Tibial nerve (tissue), 4 donors: ENCODE results near the gene MDK. TPM values are rescaled to one million over a fixed set of nuclear protein-coding genes. Genes with fewer than 3 reads are reported as not detected.

Experiments used
- DNase-seq, 2 donors: peaks; one replicate each; pipeline ENCODE4 v3.0.0-alpha.2; 2019; ENCODE audit warnings: low spot score in 2 of 2
- H3K27ac ChIP-seq, 4 donors: fragments of 200-600 bp; sonication (generic) in 3 of 4; one replicate each; pipeline ENCODE4 v1.5.1; 2017 to 2019; ENCODE audit warnings: mild to moderate bottlenecking in 1 of 4
- H3K27me3 ChIP-seq, 2 donors: fragments of 200-600 bp; sonication (generic) in 1 of 2; one replicate each; pipeline versions ENCODE4 v1.5.1 to v1.6.0; 2017 to 2019
- H3K36me3 ChIP-seq, 3 donors: fragments of 200-600 bp; sonication (generic); one replicate each; pipeline ENCODE4 v1.5.1; 2018 to 2019
- H3K4me1 ChIP-seq, 4 donors: fragments of 200-600 bp; sonication (generic) in 3 of 4; one replicate each; pipeline ENCODE4 v1.5.1; 2017 to 2019
- H3K4me3 ChIP-seq, 4 donors: fragments of 200-600 bp; sonication (generic) in 3 of 4; one replicate each; pipeline ENCODE4 v1.5.1; 2017 to 2019; ENCODE audit warnings: mild to moderate bottlenecking in 1 of 4, moderate library complexity in 1 of 4
- H3K9me3 ChIP-seq, 4 donors: fragments of 200-600 bp; sonication (generic) in 3 of 4; one replicate each; pipeline ENCODE4 v1.5.1; 2017 to 2019
- EP300 ChIP-seq, 2 donors: sonication (generic); formaldehyde crosslinking; IDR thresholded peaks; one replicate each; pipeline ENCODE4 v1.6.1; 2017; ENCODE audit warnings: antibody characterized with exemption in 2 of 2, mild to moderate bottlenecking in 1 of 2
- POLR2A ChIP-seq, 2 donors: fragments of 450-650 bp; IDR thresholded peaks; one replicate each; pipeline ENCODE4 v1.6.1; 2017; ENCODE audit warnings: antibody characterized with exemption in 2 of 2, mild to moderate bottlenecking in 2 of 2, moderate library complexity in 2 of 2
- WGBS, 2 donors: methylation state at CpG; one replicate each; pipeline ENCODE4 v1.1.5; 2018; 5-methylcytosine and 5-hydroxymethylcytosine counted together
- total RNA-seq, 4 donors: library from RNA; depleted of rRNA; stranded (reverse); fragments of >200 nt; gene quantifications; one replicate each; pipeline ENCODE4 v1.1.0, GENCODE V29; 2016
- TF ChIP-seq, protein P1 (sequence below), 5 experiments: fragments of 200-600 bp in 3 of 5; fragments of 450-650 bp in 2 of 5; sonication (generic) in 3 of 5; IDR thresholded peaks; one replicate each; pipeline ENCODE4 v1.5.1; 2016 to 2019; ENCODE audit warnings: antibody characterized with exemption in 5 of 5, mild to moderate bottlenecking in 3 of 5, moderate library complexity in 2 of 5

Gene MDK
- total RNA-seq, 4 donors from 2014 or later, result 48.1 to 107 (median 57.3) TPM

DNA sequence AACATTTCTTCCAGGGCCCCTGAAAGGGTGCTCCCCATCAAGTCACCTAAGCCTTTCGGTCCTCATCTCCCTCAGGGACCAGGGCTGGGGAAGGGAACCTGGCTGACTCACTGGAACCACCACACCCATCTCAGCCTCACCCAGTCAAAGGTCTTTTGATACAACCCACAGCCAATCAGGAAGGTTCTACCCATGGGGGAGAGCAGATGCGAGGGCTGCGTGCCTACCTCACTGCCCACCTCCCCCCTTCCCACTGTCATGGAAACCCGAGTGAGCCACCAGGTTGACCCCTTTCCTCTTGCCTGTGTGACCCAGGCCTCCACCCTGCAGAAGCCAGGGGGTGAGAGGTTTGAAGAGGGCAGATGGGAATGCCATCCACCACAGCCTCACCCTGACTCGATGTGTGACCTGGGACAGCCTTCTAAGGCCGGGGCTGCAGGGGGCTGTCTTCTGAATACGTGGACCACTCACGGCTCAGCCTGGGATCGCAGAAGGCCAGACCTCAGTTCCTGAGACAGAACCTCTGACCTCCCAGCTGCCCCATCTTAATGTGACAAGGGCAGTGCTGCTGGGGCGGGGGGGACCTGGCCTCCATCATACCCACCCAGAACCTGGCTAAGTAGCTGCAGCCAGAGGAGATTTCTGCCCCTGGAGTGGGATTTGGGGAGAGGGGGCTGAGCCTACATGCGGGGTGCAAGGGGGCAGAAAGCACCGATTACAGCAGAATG is 2.7 kb downstream of the MDK start:
- DNase-seq, result no peak
- 82 to 91% methylated on average over 12 of the region's 12 CpGs for WGBS, 2 donors

DNA sequence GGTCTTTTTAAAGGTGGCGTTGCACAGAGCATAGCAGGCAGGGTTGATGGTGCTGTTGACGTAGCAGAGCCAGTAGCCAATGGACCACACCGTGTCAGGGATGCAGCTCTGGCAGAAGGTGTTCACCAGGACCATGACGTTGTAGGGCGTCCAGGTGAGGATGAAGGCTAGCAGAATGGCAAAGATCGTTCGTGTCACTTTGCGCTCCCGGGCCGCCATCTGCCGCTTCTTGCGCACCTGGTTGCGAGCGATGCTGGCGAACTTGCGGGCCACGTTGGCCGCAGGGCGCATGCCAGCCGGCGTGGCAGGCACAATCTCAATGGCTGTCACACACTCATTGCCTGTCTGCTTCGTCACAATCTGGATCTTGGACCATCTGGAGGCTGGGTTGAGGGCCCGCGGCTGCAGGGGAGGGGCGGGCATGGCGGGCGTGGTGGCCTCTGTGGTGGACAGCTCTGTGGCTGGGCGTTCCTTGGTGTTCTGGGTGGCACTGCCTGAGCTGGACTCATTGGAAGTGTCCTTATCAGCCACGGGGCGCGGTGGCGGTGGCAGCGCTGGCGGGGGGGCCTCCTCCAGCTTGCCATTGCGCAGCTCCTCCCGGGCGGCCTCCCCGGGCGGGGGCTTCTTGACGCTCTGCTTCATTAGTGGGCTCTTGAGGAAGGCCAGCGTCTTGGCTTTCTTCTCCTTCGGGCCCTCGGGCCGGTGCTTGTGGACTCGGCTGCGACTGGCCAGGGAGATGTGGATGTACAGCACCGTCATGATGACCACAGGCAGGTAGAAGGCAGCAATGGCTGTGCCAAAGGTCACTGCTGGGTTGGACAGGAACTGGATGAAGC is 3.9 kb downstream of the MDK start:
- TF ChIP-seq POLR2A (IDR thresholded peaks at IDR 0.05), result no peak
- TF ChIP-seq, protein P1, sequence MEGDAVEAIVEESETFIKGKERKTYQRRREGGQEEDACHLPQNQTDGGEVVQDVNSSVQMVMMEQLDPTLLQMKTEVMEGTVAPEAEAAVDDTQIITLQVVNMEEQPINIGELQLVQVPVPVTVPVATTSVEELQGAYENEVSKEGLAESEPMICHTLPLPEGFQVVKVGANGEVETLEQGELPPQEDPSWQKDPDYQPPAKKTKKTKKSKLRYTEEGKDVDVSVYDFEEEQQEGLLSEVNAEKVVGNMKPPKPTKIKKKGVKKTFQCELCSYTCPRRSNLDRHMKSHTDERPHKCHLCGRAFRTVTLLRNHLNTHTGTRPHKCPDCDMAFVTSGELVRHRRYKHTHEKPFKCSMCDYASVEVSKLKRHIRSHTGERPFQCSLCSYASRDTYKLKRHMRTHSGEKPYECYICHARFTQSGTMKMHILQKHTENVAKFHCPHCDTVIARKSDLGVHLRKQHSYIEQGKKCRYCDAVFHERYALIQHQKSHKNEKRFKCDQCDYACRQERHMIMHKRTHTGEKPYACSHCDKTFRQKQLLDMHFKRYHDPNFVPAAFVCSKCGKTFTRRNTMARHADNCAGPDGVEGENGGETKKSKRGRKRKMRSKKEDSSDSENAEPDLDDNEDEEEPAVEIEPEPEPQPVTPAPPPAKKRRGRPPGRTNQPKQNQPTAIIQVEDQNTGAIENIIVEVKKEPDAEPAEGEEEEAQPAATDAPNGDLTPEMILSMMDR (IDR thresholded peaks at IDR 0.05), result no peak
- no peak for TF ChIP-seq EP300 (IDR thresholded peaks at IDR 0.05)
- DNase-seq, result no peak
- H3K4me1 ChIP-seq, result peaks cover 0 to 48% (median 25%) of the 10 kb centered on the region in 4 donors
- 93 to 94% methylated on average over 25 to 36 of the region's 47 CpGs for WGBS, 2 donors
- H3K36me3 ChIP-seq, result no peaks in the 10 kb centered on the region
- H3K27ac ChIP-seq, result no peak overlapping the region
- H3K27me3 ChIP-seq, result peaks cover 3 to 53% of the 10 kb centered on the region in 2 donors
- no peaks in the 10 kb centered on the region for H3K9me3 ChIP-seq
- no peak overlapping the region for H3K4me3 ChIP-seq

More for the DNA sequence above, 2.7 kb downstream of the MDK start:
- Histone ChIP-seq H3K36me3 (no peaks in the 10 kb centered on the region), H3K27ac (no peak overlapping the region), H3K9me3 (no peaks in the 10 kb centered on the region), H3K4me1 (peaks cover 0 to 45% (median 18%) of the 10 kb centered on the region in 4 donors), H3K27me3 (peaks cover 0 to 41% of the 10 kb centered on the region in 2 donors), H3K4me3 (no peak overlapping the region)
- TF ChIP-seq, protein P1 (IDR thresholded peaks at IDR 0.05), result no peak
- TF ChIP-seq POLR2A (IDR thresholded peaks at IDR 0.05) (no peak), EP300 (IDR thresholded peaks at IDR 0.05) (no peak)

DNA sequence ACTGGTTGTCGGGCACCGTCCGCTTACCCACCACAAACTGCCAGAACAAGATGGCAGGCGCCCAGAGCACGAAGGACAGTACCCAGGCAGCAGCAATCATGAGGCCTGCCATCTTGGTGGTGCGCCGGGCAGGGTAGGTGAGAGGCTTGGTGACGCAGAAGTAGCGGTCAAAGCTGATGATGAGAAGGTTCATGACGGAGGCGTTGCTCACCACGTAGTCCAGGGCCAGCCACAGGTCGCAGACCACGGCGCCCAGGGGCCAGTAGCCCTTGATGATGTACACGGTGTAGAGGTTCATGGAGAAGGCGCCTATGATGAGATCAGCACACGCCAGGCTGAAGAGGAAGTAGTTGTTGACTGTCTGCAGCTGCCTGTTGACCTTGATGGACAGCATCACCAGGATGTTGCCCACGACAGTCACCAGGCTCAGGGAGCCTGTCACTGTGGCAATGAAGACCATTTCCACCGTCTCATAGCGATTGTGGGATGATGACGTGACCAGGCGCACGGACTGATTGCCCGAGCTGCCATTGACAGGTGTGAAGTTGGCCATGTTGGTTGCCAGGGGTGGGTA is 4.6 kb downstream of the MDK start:
- TF ChIP-seq POLR2A (IDR thresholded peaks at IDR 0.05), result no peak
- TF ChIP-seq, protein P1 (IDR thresholded peaks at IDR 0.05), result no peak
- no peak for TF ChIP-seq EP300 (IDR thresholded peaks at IDR 0.05)
- Histone ChIP-seq H3K27me3 (peaks cover 5 to 60% of the 10 kb centered on the region in 2 donors), H3K36me3 (no peaks in the 10 kb centered on the region), H3K27ac (no peak overlapping the region), H3K4me1 (peaks cover 0 to 49% (median 27%) of the 10 kb centered on the region in 4 donors), H3K9me3 (no peaks in the 10 kb centered on the region), H3K4me3 (no peak overlapping the region)
- WGBS, 2 donors, result 94% methylated on average over 25 of the region's 25 CpGs
- DNase-seq, result no peak

DNA sequence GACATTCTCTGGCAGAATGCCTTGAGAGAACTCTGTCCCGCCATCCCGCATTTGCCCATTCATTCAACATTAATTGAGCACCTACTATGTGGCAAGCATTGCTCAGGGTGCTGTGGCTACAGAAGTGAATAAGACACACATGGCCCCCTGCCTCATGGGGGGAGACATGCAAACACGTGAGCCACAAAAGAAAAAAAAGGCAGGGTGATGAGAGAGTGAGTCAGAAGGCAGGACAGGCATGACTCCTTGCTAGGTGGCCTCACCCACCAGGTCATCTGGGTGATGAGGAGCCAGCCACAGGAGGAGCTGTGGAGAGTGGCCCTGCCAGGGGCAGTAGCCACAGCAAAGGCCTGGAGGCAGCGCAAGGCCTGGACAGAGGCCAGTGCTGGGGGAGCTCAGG is 5.2 kb downstream of the MDK start:
- no peaks in the 10 kb centered on the region for H3K9me3 ChIP-seq
- H3K27me3 ChIP-seq, result peaks cover 5 to 64% of the 10 kb centered on the region in 2 donors
- 85 to 95% methylated on average over 4 of the region's 4 CpGs for WGBS, 2 donors
- H3K36me3 ChIP-seq, result no peaks in the 10 kb centered on the region
- H3K27ac ChIP-seq, result no peak overlapping the region
- no peak for DNase-seq
- H3K4me3 ChIP-seq, result no peak overlapping the region
- TF ChIP-seq POLR2A (IDR thresholded peaks at IDR 0.05), result no peak
- TF ChIP-seq, protein P1 (IDR thresholded peaks at IDR 0.05), result no peak
- TF ChIP-seq EP300 (IDR thresholded peaks at IDR 0.05), result no peak
- peaks cover 0 to 53% (median 29%) of the 10 kb centered on the region in 4 donors for H3K4me1 ChIP-seq
